Measurements from ENCODE around the gene C2orf42.

Gene C2orf42

GRCh38 chr2:70145851-70146739 lies 44.7 kb downstream of the C2orf42 start:
- no peak for TF ChIP-seq CTCF (IDR thresholded peaks at IDR 0.05; ENCODE audit: low read depth, low read length)
- Histone ChIP-seq H3K4me1 (peaks cover 8% of the 10 kb centered on the region), H3K4me3 (ENCODE audit: low read depth, low read length) (no peak overlapping the region), H3K27me3 (no peaks in the 10 kb centered on the region), H3K9me3 (no peaks in the 10 kb centered on the region), H3K36me3 (peaks cover 3% of the 10 kb centered on the region)
- DNase-seq = no peak

- TF ChIP-seq CTCF (IDR thresholded peaks at IDR 0.05; ENCODE audit: low read depth, low read length) = no peak
- Histone ChIP-seq H3K4me3 (ENCODE audit: low read depth, low read length) (no peak overlapping the region), H3K4me1 (peaks cover 8% of the 10 kb centered on the region), H3K27me3 (no peaks in the 10 kb centered on the region), H3K9me3 (no peaks in the 10 kb centered on the region), H3K36me3 (peaks cover 2% of the 10 kb centered on the region)
- no peak for DNase-seq
Observed at GRCh38 chr2:70145144-70145490, 45.7 kb downstream of the C2orf42 start.

- H3K9me3 ChIP-seq = no peaks in the 10 kb centered on the region
- no peaks in the 10 kb centered on the region for H3K36me3 ChIP-seq
- H3K4me1 ChIP-seq = peaks cover 8% of the 10 kb centered on the region
- DNase-seq = no peak
- no peaks in the 10 kb centered on the region for H3K27me3 ChIP-seq
- no peak overlapping the region for H3K4me3 ChIP-seq (ENCODE audit: low read depth, low read length)
- no peak for TF ChIP-seq CTCF (IDR thresholded peaks at IDR 0.05; ENCODE audit: low read depth, low read length)
Observed at GRCh38 chr2:70144443-70145143, 46.2 kb downstream of the C2orf42 start.

- DNase-seq = peak; percentile 47
- Histone ChIP-seq H3K27me3 (no peaks in the 10 kb centered on the region), H3K4me3 (ENCODE audit: low read depth, low read length) (peak overlapping the region; percentile 51), H3K4me1 (peaks cover 8% of the 10 kb centered on the region), H3K36me3 (no peaks in the 10 kb centered on the region), H3K9me3 (no peaks in the 10 kb centered on the region)
- TF ChIP-seq CTCF (IDR thresholded peaks at IDR 0.05; ENCODE audit: low read depth, low read length) = no peak
Observed at GRCh38 chr2:70143314-70144150, 47.3 kb downstream of the C2orf42 start.

GRCh38 chr2:70142590-70143313 lies 48.1 kb downstream of the C2orf42 start:
- Histone ChIP-seq H3K36me3 (no peaks in the 10 kb centered on the region), H3K27me3 (no peaks in the 10 kb centered on the region), H3K4me1 (peaks cover 8% of the 10 kb centered on the region), H3K9me3 (no peaks in the 10 kb centered on the region), H3K4me3 (ENCODE audit: low read depth, low read length) (peak overlapping the region; percentile 51)
- peak; percentile 96 for DNase-seq
- TF ChIP-seq CTCF (IDR thresholded peaks at IDR 0.05; ENCODE audit: low read depth, low read length) = peak; percentile 62
